Measurements from ENCODE around the gene SLC33A1.
"Not testable (repeated sequence)": the region's sequence is repeated elsewhere in the genome, so short reads cannot be mapped to it uniquely, and the experiment has no call there.

- TF ChIP-seq EZH2phosphoT487, CTCF (IDR thresholded peaks at IDR 0.05): not testable (repeated sequence)
These were observed 25.6 kb downstream of the SLC33A1 start for GRCh38 chr3:155828490-155829098.
